ENCODE measurements around the gene SUMF2. TPM values are rescaled to one million over a fixed set of nuclear protein-coding genes. Genes with fewer than 3 reads are reported as not detected.
A peak's percentile ranks its signal among the peaks of the same experiment; 100 is the strongest.
"Not testable (repeated sequence)": the region's sequence is repeated elsewhere in the genome, so short reads cannot be mapped to it uniquely, and the experiment has no call there.

Gene SUMF2
- total and polyA plus RNA-seq, 2 donors from 2014 or later: 175 to 202 TPM

DNA sequence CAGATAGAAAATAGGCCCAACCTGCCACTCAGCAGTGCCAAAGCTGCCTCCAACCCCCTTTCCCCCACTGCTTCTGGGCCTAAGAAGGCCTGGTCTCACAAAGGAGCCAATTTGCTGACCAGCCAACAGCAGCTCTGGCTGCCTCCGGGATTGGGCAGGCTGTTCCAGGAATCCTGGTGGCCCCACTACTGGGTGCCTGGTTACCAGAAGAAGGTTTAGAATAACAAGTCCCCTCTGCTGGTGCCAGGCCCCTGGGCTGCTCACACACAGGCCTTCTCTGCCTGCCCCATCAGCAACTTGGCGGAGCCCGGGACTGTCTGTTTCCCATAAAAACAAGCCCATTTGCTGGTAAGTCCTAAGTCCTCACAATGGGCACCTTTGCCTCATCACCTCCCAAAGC, 27.5 kb downstream of the SUMF2 start:
- Histone ChIP-seq H3K4me3 (ENCODE audit: low read length in 3 of 3) (no peak overlapping the region), H3K27me3 (ENCODE audit: control insufficient read depth, insufficient read depth, low read length) (no peaks in the 10 kb centered on the region), H3K4me1 (ENCODE audit: control insufficient read depth in 2 of 3, insufficient read depth in 2 of 3, low read depth in 1 of 3, low read length in 3 of 3) (peaks cover 0 to 3% (median 0%) of the 10 kb centered on the region in 3 donors), H3K36me3 (ENCODE audit: control insufficient read depth in 2 of 3, insufficient read depth in 3 of 3, low read length in 3 of 3) (peaks cover 0 to 3% (median 0%) of the 10 kb centered on the region in 3 donors), H3K9ac (ENCODE audit: low read length in 3 of 3) (no peak overlapping the region), H3K27ac (ENCODE audit: low read depth in 2 of 2, low read length in 2 of 2) (no peak overlapping the region), H3K9me3 (ENCODE audit: control insufficient read depth in 2 of 3, insufficient read depth in 1 of 3, low read length in 3 of 3) (no peaks in the 10 kb centered on the region)
- TF ChIP-seq, protein P1, sequence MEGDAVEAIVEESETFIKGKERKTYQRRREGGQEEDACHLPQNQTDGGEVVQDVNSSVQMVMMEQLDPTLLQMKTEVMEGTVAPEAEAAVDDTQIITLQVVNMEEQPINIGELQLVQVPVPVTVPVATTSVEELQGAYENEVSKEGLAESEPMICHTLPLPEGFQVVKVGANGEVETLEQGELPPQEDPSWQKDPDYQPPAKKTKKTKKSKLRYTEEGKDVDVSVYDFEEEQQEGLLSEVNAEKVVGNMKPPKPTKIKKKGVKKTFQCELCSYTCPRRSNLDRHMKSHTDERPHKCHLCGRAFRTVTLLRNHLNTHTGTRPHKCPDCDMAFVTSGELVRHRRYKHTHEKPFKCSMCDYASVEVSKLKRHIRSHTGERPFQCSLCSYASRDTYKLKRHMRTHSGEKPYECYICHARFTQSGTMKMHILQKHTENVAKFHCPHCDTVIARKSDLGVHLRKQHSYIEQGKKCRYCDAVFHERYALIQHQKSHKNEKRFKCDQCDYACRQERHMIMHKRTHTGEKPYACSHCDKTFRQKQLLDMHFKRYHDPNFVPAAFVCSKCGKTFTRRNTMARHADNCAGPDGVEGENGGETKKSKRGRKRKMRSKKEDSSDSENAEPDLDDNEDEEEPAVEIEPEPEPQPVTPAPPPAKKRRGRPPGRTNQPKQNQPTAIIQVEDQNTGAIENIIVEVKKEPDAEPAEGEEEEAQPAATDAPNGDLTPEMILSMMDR (IDR thresholded peaks at IDR 0.05; ENCODE audit: borderline replicate concordance, extremely low read depth, insufficient read depth): no peak
- DNase-seq (no peak), FAIRE-seq (no peak)
- intact Hi-C loops (cut with DNase I): no loop called here

DNA sequence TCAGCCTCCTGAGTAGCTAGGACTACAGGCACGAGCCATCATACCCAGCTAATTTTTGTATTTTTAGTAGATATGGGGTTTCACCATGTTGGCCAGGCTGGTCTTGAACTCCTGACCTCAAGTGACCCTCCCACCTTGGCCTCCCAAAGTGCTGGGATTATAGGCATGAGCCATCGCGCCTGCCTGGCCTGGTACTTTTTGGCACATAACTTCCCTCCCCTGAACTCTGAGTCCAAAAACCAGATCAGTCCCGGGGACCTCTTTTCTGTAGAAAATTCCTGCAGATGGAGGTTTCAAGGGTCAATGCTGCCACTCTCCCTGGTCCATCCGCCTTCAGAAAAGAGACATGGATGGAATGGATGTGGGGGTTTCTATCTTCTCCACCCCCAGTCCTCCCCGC, 28.3 kb downstream of the SUMF2 start:
- H3K27ac ChIP-seq (ENCODE audit: low read depth in 2 of 2, low read length in 2 of 2); H3K4me1 ChIP-seq (ENCODE audit: control insufficient read depth in 2 of 3, insufficient read depth in 2 of 3, low read depth in 1 of 3, low read length in 3 of 3); H3K4me3 ChIP-seq (ENCODE audit: low read length in 3 of 3); FAIRE-seq; intact Hi-C loops (cut with DNase I); H3K9me3 ChIP-seq (ENCODE audit: control insufficient read depth in 2 of 3, insufficient read depth in 1 of 3, low read length in 3 of 3); H3K9ac ChIP-seq (ENCODE audit: low read length in 3 of 3); DNase-seq; H3K27me3 ChIP-seq (ENCODE audit: control insufficient read depth, insufficient read depth, low read length); H3K36me3 ChIP-seq (ENCODE audit: control insufficient read depth in 2 of 3, insufficient read depth in 3 of 3, low read length in 3 of 3): not testable (repeated sequence)

DNA sequence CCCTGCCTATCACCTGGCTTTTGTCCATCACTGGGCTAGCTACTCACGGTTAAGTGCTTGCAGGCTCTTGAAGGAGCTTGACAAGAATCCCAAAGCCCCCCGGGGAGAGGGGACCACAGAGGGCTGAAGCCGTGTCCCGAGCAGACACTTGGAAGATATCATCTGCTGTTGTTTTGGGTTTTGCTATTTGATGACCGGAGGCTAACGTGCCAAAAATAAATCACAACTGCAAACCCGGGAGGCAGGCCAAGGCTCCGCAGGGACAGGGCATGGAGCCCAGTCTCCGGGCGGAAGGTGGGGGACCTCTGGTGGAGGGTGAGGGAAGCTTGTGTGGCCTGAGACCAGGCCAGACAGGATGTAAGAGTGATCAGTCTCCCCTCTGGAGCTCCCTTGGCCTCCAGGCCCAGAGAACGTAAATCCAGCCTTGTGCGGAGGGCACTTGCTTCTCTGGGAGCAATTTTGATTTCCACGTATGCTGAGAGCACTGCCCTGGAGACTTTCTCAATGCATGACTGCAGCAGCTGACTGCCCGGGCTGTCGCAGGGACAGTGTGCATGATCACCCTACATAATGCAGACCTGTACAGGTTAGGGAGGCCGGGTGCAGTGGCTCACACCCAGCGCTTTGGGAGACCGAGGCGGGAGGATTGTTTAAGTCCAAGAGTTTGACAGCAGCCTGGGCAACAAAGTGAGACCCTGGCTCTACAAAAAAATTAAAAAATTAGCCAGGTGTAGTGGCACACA, 28.9 kb downstream of the SUMF2 start, which contains the start of gene PHKG1:
Gene PHKG1, minus strand, starts transcription at position 164 of the 743 bp plus-strand sequence. CDS start 4,011 bp downstream, outside the sequence.
- peak in 3 of 5 donors; percentile 26 to 92 (median 65) for DNase-seq
- H3K4me3 ChIP-seq (ENCODE audit: low read length in 3 of 3): no peak within 1 kb of the TSS
- no peaks in the 10 kb centered on the region for H3K9me3 ChIP-seq (ENCODE audit: control insufficient read depth in 2 of 3, insufficient read depth in 1 of 3, low read length in 3 of 3)
- no peaks in the 10 kb centered on the region for H3K27me3 ChIP-seq (ENCODE audit: control insufficient read depth, insufficient read depth, low read length)
- TF ChIP-seq, protein P1 (IDR thresholded peaks at IDR 0.05; ENCODE audit: borderline replicate concordance, extremely low read depth, insufficient read depth): peak; percentile 37
- no peak within 1 kb of the TSS for H3K27ac ChIP-seq (ENCODE audit: low read depth in 2 of 2, low read length in 2 of 2)
- H3K36me3 ChIP-seq (ENCODE audit: control insufficient read depth in 2 of 3, insufficient read depth in 3 of 3, low read length in 3 of 3): no peaks in the 10 kb centered on the region
- H3K9ac ChIP-seq (ENCODE audit: low read length in 3 of 3): no peak within 1 kb of the TSS
- no peak for FAIRE-seq
- peaks cover 0 to 3% (median 0%) of the 10 kb centered on the region in 3 donors for H3K4me1 ChIP-seq (ENCODE audit: control insufficient read depth in 2 of 3, insufficient read depth in 2 of 3, low read depth in 1 of 3, low read length in 3 of 3)
- intact Hi-C loops (cut with DNase I): no loop called here

DNA sequence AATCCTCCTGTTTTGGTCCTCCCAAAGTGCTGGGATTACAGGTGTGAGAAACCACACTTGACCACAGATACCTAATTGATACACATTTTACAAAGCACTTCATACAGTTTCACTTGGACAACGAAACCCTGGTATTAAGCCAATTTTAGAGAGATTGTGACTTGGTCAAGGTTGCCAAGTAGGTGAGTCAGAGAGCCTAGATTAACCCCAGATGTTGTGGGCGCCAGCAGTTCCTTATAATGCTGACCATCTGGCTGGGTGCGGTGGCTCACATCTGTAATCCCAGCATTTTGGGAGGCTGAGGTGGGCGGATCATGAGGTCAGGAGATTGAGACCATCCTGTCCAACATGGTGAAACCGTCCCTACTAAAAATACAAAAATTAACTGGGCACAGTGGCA, 33.6 kb downstream of the SUMF2 start:
- no peak overlapping the region for H3K9ac ChIP-seq (ENCODE audit: low read length in 3 of 3)
- FAIRE-seq: no peak
- H3K4me3 ChIP-seq (ENCODE audit: low read length in 3 of 3): no peak overlapping the region
- intact Hi-C loops (cut with DNase I): no loop called here
- no peaks in the 10 kb centered on the region for H3K9me3 ChIP-seq (ENCODE audit: control insufficient read depth in 2 of 3, insufficient read depth in 1 of 3, low read length in 3 of 3)
- no peak overlapping the region for H3K27ac ChIP-seq (ENCODE audit: low read depth in 2 of 2, low read length in 2 of 2)
- TF ChIP-seq, protein P1 (IDR thresholded peaks at IDR 0.05; ENCODE audit: borderline replicate concordance, extremely low read depth, insufficient read depth): no peak
- peaks cover 1 to 32% (median 11%) of the 10 kb centered on the region in 3 donors for H3K36me3 ChIP-seq (ENCODE audit: control insufficient read depth in 2 of 3, insufficient read depth in 3 of 3, low read length in 3 of 3)
- no peak for DNase-seq
- peaks cover 0 to 3% (median 0%) of the 10 kb centered on the region in 3 donors for H3K4me1 ChIP-seq (ENCODE audit: control insufficient read depth in 2 of 3, insufficient read depth in 2 of 3, low read depth in 1 of 3, low read length in 3 of 3)
- H3K27me3 ChIP-seq (ENCODE audit: control insufficient read depth, insufficient read depth, low read length): no peaks in the 10 kb centered on the region

DNA sequence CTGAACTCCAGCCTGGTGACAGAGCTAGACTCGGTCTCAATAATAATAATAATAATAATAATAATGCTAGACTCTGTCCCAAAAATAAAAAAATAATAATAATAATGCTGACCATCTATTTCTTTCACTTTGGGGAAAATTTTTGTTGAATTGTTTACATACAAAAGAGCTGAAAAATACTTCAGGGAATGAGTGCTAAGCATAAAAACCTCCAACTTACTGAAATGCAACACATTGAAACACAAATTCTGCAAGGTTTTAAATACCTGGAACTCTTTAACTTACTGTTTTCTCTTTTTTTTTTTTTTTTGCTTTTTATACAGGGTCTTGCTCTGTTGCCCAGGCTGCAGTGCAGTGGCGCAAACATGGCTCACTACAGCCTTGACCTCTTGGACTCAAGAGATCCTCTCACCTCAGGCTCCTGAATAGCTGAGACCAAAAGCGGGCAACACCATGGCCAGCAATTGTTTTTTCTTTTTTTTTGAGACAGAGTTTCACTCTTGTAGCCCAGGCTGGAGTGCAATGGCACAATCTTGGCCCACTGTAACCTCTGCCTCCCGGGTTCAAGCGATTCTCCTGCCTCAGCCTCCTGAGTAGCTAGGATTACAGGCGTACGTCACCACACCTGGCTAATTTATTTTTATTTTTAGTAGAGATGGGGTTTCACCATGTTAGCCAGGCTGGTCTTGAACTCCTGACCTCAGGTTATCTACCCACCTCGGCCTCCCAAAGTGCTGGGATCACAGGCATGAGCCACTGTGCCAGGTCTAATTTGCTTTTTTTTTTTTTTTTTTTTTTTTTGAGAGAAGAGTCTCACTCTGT, 34.3 kb downstream of the SUMF2 start:
- H3K9ac ChIP-seq (ENCODE audit: low read length in 3 of 3); FAIRE-seq; H3K9me3 ChIP-seq (ENCODE audit: control insufficient read depth in 2 of 3, insufficient read depth in 1 of 3, low read length in 3 of 3); DNase-seq; H3K27me3 ChIP-seq (ENCODE audit: control insufficient read depth, insufficient read depth, low read length); H3K4me1 ChIP-seq (ENCODE audit: control insufficient read depth in 2 of 3, insufficient read depth in 2 of 3, low read depth in 1 of 3, low read length in 3 of 3); H3K27ac ChIP-seq (ENCODE audit: low read depth in 2 of 2, low read length in 2 of 2); H3K4me3 ChIP-seq (ENCODE audit: low read length in 3 of 3); intact Hi-C loops (cut with DNase I): not testable (repeated sequence)
- H3K36me3 ChIP-seq (ENCODE audit: control insufficient read depth in 2 of 3, insufficient read depth in 3 of 3, low read length in 3 of 3): peaks cover 3 to 36% (median 14%) of the 10 kb centered on the region in 3 donors

Data from kidney (tissue), 14 donors.